CD4-positive, alpha-beta T cell (primary cell): ENCODE results near the gene C3orf80. TPM values are rescaled to one million over a fixed set of nuclear protein-coding genes. Genes with fewer than 3 reads are reported as not detected.
A peak's percentile ranks its signal among the peaks of the same experiment; 100 is the strongest.

Source experiments
- ATAC-seq: fragments of 200-7000 bp; cut with Tn5 transposase; one replicate; pipeline ENCODE4 v1.10.0; 2022; ENCODE audit warnings: mild to moderate bottlenecking; ENCODE audit not compliant: poor library complexity
- CTCF ChIA-PET: fragments of 350-600 bp; sonication (Branson Sonifier 250); formaldehyde crosslinking; loops from one replicate; lab custom pipeline; 2021; ENCODE audit warnings: antibody characterized with exemption, inconsistent platforms; lab: Charles Lee
- POLR2A ChIA-PET: fragments of 350-600 bp; sonication (Branson Sonifier 250); formaldehyde crosslinking; loops from one replicate; lab custom pipeline; 2021; ENCODE audit warnings: antibody characterized with exemption, inconsistent platforms; lab: Charles Lee
- DNase-seq, 14 experiments: peaks; one replicate each; pipeline ENCODE4 v3.0.0-alpha.2; 2013 to 2020; ENCODE audit warnings: mixed read lengths in 2 of 14
- H3K27ac ChIP-seq, 2 donors: one replicate each; pipeline versions ENCODE4 v1.5.1 to v1.7.0; 2013; ENCODE audit warnings: low read length in 2 of 2, low read depth in 1 of 2, mild to moderate bottlenecking in 1 of 2
- H3K27me3 ChIP-seq, 2 experiments: 1 replicate in 1 of 2; 2 replicates in 1 of 2; pipeline versions ENCODE4 v1.6.1 to v1.7.0; 2013; ENCODE audit warnings: low read length in 2 of 2, control low read depth in 1 of 2, mild to moderate bottlenecking in 1 of 2, moderate library complexity in 1 of 2; ENCODE audit not compliant: insufficient read depth in 2 of 2, control insufficient read depth in 1 of 2
- H3K36me3 ChIP-seq: one replicate; pipeline ENCODE4 v1.6.1; 2013; ENCODE audit warnings: low read length, control low read depth; ENCODE audit not compliant: insufficient read depth
- H3K4me1 ChIP-seq: one replicate; pipeline ENCODE4 v1.6.1; 2013; ENCODE audit warnings: low read length, control low read depth; ENCODE audit not compliant: insufficient read depth
- H3K4me3 ChIP-seq: one replicate; pipeline ENCODE4 v1.5.1; 2013; ENCODE audit warnings: mild to moderate bottlenecking, low read length, moderate library complexity
- H3K9me3 ChIP-seq, 2 experiments: 1 replicate in 1 of 2; 2 replicates in 1 of 2; pipeline versions ENCODE4 v1.6.1 to v1.7.0; 2013; ENCODE audit warnings: low read length in 2 of 2, mild to moderate bottlenecking in 2 of 2, control low read depth in 1 of 2, moderate library complexity in 1 of 2; ENCODE audit not compliant: control insufficient read depth in 1 of 2, insufficient read depth in 1 of 2
- H3K27ac Mint-ChIP-seq: one replicate; pipeline ENCODE4 v1.8.0; 2020; ENCODE audit warnings: mixed read lengths
- H3K27me3 Mint-ChIP-seq: one replicate; pipeline ENCODE4 v1.8.0; 2021; ENCODE audit warnings: mixed read lengths
- H3K36me3 Mint-ChIP-seq: one replicate; pipeline ENCODE4 v1.8.0; 2021; ENCODE audit warnings: low read depth, mixed read lengths
- H3K4me1 Mint-ChIP-seq: one replicate; pipeline ENCODE4 v1.8.0; 2021; ENCODE audit warnings: low read depth, mixed read lengths
- H3K4me3 Mint-ChIP-seq: one replicate; pipeline ENCODE4 v1.8.0; 2020; ENCODE audit warnings: mild to moderate bottlenecking, mixed read lengths
- H3K9me3 Mint-ChIP-seq: one replicate; pipeline ENCODE4 v1.8.0; 2020; ENCODE audit warnings: mixed read lengths
- intact Hi-C, 2 experiments: fragments of 100-400 bp; cut with DNase I in 1 of 2; cut with micrococcal nuclease in 1 of 2; formaldehyde crosslinking; loops; one replicate each; pipeline versions ENCODE4 v1.15.1 to v1.9.0; 2023 to 2025; cut with DNase I, micrococcal nuclease
- total RNA-seq, 174 experiments: library from RNA in 2 of 174; stranded (reverse) in 2 of 174; gene quantifications; one replicate each; pipeline ENCODE4 v1.2.3 and lab custom pipeline; 2021 to 2026
- TF ChIP-seq, protein P1 (sequence below): fragments of 200-600 bp; IDR thresholded peaks from one replicate; pipeline ENCODE4 v1.8.0; 2022; ENCODE audit warnings: antibody characterized with exemption, mild to moderate bottlenecking

C3orf80 gene
- total RNA-seq, 2 experiments from 2014 or later: not detected

DNA sequence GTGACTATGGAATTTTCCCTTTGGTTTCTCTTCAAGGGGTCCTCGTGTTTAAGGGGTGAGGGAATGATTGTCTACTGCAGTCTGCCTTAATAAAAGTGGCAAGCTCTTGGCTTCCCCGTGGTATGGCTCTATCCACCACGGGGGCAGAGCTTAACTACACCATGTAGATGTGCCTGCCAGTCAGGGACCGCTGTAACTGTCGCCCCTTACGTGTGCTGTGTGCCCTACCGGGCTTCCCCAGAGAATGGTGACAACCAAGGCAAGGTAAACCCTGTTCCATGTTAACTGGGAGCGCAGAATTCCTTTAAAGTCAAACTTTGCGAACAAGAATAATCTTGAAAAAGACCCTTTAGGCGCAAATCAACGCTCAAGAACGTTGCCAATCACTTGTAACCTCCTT lies 966 bp upstream of the C3orf80 start:
- POLR2A ChIA-PET: no interaction called here
- Histone ChIP-seq H3K4me3 (no peak overlapping the region), H3K27ac (no peak overlapping the region), H3K36me3 (no peaks in the 10 kb centered on the region), H3K4me1 (peaks cover 24% of the 10 kb centered on the region), H3K9me3 (peaks cover 0 to 10% of the 10 kb centered on the region in 2 experiments), H3K27me3 (peaks cover 29 to 67% of the 10 kb centered on the region in 2 experiments)
- intact Hi-C loops: no loop called here
- ATAC-seq: no peak
- Mint-ChIP-seq H3K4me3 (peak overlapping the region; percentile 85), H3K36me3 (no peaks in the 10 kb centered on the region), H3K27me3 (peaks cover 71% of the 10 kb centered on the region), H3K27ac (no peak overlapping the region), H3K4me1 (peaks cover 21% of the 10 kb centered on the region), H3K9me3 (no peaks in the 10 kb centered on the region)
- TF ChIP-seq, protein P1, sequence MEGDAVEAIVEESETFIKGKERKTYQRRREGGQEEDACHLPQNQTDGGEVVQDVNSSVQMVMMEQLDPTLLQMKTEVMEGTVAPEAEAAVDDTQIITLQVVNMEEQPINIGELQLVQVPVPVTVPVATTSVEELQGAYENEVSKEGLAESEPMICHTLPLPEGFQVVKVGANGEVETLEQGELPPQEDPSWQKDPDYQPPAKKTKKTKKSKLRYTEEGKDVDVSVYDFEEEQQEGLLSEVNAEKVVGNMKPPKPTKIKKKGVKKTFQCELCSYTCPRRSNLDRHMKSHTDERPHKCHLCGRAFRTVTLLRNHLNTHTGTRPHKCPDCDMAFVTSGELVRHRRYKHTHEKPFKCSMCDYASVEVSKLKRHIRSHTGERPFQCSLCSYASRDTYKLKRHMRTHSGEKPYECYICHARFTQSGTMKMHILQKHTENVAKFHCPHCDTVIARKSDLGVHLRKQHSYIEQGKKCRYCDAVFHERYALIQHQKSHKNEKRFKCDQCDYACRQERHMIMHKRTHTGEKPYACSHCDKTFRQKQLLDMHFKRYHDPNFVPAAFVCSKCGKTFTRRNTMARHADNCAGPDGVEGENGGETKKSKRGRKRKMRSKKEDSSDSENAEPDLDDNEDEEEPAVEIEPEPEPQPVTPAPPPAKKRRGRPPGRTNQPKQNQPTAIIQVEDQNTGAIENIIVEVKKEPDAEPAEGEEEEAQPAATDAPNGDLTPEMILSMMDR: no peak
- peak in 2 of 14 experiments; percentile 4 to 6 for DNase-seq
- CTCF ChIA-PET: interaction anchor here (0.7 kb wide), 1 partner anchor 324 kb away, joined by 3 read pairs; no protein-coding TSS in a partner anchor

DNA sequence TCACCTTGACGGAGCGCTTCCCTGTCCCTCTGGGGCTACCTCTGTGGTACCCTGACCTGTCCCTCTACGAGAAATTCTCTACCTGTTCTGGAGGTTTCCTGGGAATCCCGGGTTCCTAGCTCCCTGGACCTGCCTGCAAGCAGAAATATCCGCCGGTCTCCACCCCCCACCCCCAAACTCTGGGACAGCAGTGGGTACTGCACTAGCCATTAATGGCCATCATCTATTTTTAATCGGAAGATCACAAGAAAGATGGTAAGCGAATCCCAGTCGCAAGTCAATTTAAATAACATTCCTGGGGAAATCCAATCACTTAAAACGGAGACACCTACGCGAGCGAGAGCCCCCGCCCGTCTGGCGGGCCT lies 429 bp upstream of the C3orf80 start:
- peaks cover 29 to 72% of the 10 kb centered on the region in 2 experiments for H3K27me3 ChIP-seq
- no peak overlapping the region for H3K27ac ChIP-seq
- intact Hi-C loops: no loop called here
- H3K27ac Mint-ChIP-seq: no peak overlapping the region
- H3K9me3 Mint-ChIP-seq: no peaks in the 10 kb centered on the region
- ChIA-PET POLR2A (interaction anchor here (1.0 kb wide), 1 partner anchor 9 kb away, joined by 3 read pairs; no protein-coding TSS in a partner anchor), CTCF (no interaction called here)
- no peaks in the 10 kb centered on the region for H3K36me3 Mint-ChIP-seq
- TF ChIP-seq, protein P1: no peak
- peak overlapping the region; percentile 85 for H3K4me3 Mint-ChIP-seq
- H3K4me3 ChIP-seq: peak overlapping the region; percentile 41
- no peaks in the 10 kb centered on the region for H3K36me3 ChIP-seq
- no peak for ATAC-seq
- H3K27me3 Mint-ChIP-seq: peaks cover 66% of the 10 kb centered on the region
- H3K4me1 Mint-ChIP-seq: peaks cover 21% of the 10 kb centered on the region
- H3K9me3 ChIP-seq: peaks cover 0 to 10% of the 10 kb centered on the region in 2 experiments
- no peak for DNase-seq
- H3K4me1 ChIP-seq: peaks cover 24% of the 10 kb centered on the region

DNA sequence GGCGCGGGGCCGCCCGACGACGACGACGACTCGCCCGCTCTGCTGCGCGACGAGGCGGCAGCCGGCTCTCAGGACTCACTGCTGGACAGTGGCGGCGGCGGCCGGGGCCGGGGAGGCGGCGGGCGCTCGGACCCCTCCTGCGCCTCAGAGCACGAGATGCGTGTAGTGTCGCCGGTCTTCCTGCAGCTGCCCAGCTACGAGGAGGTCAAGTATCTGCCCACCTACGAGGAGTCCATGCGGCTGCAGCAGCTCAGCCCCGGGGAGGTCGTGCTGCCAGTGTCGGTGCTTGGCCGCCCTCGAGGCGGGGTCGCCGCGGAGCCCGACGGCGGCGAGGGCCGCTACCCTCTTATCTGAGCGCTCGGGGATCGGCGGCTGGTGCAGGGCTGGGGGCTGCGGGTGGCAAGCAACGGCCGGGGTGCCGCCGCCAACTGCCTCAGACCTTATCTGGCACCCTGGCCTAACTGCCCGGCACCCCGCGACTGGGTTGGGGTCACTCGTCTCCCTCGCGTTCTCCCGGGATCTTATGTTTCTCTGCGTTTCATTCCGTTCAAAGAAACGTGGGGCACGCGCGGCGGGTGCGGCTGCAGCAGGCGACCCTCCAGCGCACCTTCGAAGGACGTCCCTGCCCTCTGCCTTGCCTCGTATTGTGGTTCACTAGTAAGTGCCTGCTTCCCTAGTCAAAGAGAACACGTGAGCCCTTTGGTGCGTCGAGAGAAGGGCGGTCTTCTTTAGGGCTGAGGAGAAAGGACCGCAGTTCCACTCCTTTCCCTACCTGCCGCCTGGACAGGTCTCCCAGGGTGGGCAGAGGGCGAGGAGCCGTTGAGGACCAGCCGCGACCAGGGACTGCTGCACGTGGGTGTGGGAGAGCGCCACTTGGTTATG lies 1.0 kb downstream of the C3orf80 start:
- peaks cover 72% of the 10 kb centered on the region for H3K27me3 Mint-ChIP-seq
- H3K27ac ChIP-seq: no peak overlapping the region
- ChIA-PET POLR2A (interaction anchor here (1.0 kb wide), 1 partner anchor 174 kb away, joined by 3 read pairs; no protein-coding TSS in a partner anchor), CTCF (interaction anchor here (1.1 kb wide), 1 partner anchor 26 kb away, joined by 3 read pairs; no protein-coding TSS in a partner anchor)
- H3K9me3 ChIP-seq: peaks cover 0 to 10% of the 10 kb centered on the region in 2 experiments
- peaks cover 21% of the 10 kb centered on the region for H3K4me1 Mint-ChIP-seq
- DNase-seq (peak in 2 of 14 experiments; percentile 24 to 28), ATAC-seq (peak; percentile 38)
- H3K4me1 ChIP-seq: peaks cover 24% of the 10 kb centered on the region
- intact Hi-C loops: no loop called here
- H3K4me3 ChIP-seq: peak overlapping the region; percentile 20
- H3K27ac Mint-ChIP-seq: no peak overlapping the region
- TF ChIP-seq, protein P1: no peak
- no peaks in the 10 kb centered on the region for H3K36me3 Mint-ChIP-seq
- peak overlapping the region; percentile 90 for H3K4me3 Mint-ChIP-seq
- H3K27me3 ChIP-seq: peaks cover 29 to 68% of the 10 kb centered on the region in 2 experiments
- H3K36me3 ChIP-seq: no peaks in the 10 kb centered on the region
- no peaks in the 10 kb centered on the region for H3K9me3 Mint-ChIP-seq
